Stomach (tissue), 4 donors: ENCODE results near the gene CHRNA10.
"Not testable (repeated sequence)": the region's sequence is repeated elsewhere in the genome, so short reads cannot be mapped to it uniquely, and the experiment has no call there.

Experiments
- EP300 ChIP-seq: sonication (generic); formaldehyde crosslinking; IDR thresholded peaks from one replicate; pipeline ENCODE4 v1.6.1; 2017; ENCODE audit warnings: antibody characterized with exemption
- POLR2A ChIP-seq, 4 donors: fragments of 450-650 bp; IDR thresholded peaks; one replicate each; pipeline ENCODE4 v1.6.1; 2016; ENCODE audit warnings: antibody characterized with exemption in 4 of 4, control low read depth in 2 of 4, mild to moderate bottlenecking in 1 of 4, moderate library complexity in 1 of 4
- POLR2AphosphoS5 ChIP-seq, 3 donors: sonication (generic); formaldehyde crosslinking; IDR thresholded peaks; one replicate each; pipeline ENCODE4 v1.6.1; 2016; ENCODE audit warnings: antibody characterized with exemption in 3 of 3
- TF ChIP-seq, protein P1 (sequence below), 7 experiments: fragments of 450-650 bp in 4 of 7; fragments of 200-600 bp in 3 of 7; sonication (generic) in 3 of 7; IDR thresholded peaks; one replicate each; pipeline ENCODE4 v1.5.1; 2016 to 2019; ENCODE audit warnings: antibody characterized with exemption in 7 of 7, control low read depth in 2 of 7, mild to moderate bottlenecking in 1 of 7

DNA sequence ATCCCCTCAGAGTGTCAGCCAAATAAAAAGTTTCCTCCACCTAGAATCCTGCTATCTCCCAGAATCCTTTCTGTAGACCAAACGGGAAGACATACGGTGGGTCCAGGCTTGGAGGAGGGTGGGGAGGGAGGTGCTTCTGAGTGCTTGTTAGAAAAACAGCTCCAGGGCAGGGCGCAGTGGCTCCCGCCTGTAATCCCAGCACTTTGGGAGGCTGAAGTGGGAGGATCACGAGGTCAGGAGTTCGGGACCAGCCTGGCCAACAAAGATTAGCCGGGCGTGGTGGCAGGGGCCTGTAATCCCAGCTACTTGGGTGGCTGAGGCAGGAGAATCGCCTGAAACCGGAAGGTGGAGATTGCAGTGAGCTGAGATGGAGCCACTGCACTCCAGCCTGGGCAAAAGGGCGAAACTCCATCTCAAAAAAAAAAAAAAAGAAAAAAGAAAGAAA is 28.1 kb downstream of the CHRNA10 start:
- TF ChIP-seq, protein P1, sequence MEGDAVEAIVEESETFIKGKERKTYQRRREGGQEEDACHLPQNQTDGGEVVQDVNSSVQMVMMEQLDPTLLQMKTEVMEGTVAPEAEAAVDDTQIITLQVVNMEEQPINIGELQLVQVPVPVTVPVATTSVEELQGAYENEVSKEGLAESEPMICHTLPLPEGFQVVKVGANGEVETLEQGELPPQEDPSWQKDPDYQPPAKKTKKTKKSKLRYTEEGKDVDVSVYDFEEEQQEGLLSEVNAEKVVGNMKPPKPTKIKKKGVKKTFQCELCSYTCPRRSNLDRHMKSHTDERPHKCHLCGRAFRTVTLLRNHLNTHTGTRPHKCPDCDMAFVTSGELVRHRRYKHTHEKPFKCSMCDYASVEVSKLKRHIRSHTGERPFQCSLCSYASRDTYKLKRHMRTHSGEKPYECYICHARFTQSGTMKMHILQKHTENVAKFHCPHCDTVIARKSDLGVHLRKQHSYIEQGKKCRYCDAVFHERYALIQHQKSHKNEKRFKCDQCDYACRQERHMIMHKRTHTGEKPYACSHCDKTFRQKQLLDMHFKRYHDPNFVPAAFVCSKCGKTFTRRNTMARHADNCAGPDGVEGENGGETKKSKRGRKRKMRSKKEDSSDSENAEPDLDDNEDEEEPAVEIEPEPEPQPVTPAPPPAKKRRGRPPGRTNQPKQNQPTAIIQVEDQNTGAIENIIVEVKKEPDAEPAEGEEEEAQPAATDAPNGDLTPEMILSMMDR (IDR thresholded peaks at IDR 0.05) = not testable (repeated sequence)
- TF ChIP-seq POLR2A (IDR thresholded peaks at IDR 0.05); POLR2AphosphoS5 (IDR thresholded peaks at IDR 0.05); EP300: not testable (repeated sequence)
